Naive thymus-derived CD8-positive, alpha-beta T cell (primary cell): ENCODE results near the gene LRMDA. TPM values are rescaled to one million over a fixed set of nuclear protein-coding genes. Genes with fewer than 3 reads are reported as not detected.

Experiments used
- ATAC-seq, 2 donors: fragments of 150-1000 bp; cut with Tn5 transposase in 1 of 2; sonication (Bioruptor Pico), chemical (Tn5 transposase) in 1 of 2; 1 replicate in 1 of 2; 2 replicates in 1 of 2; pipeline ENCODE4 v1.10.0; 2021; ENCODE audit warnings: mild to moderate bottlenecking in 2 of 2, moderate library complexity in 2 of 2
- POLR2A ChIA-PET: fragments of 350-600 bp; sonication (Branson Sonifier 250); formaldehyde crosslinking; loops from one replicate; lab custom pipeline; 2021; ENCODE audit warnings: antibody characterized with exemption; lab: Charles Lee
- DNase-seq, 10 donors: peaks; one replicate each; pipeline versions ENCODE4 v3.0.0 to v3.0.0-alpha.2; 2020 to 2022
- H3K27ac Mint-ChIP-seq, 10 donors: one replicate each; pipeline ENCODE4 v1.8.0; 2020 to 2022; ENCODE audit warnings: mild to moderate bottlenecking in 10 of 10, mixed read lengths in 10 of 10, moderate library complexity in 4 of 10, inconsistent platforms in 1 of 10
- H3K27me3 Mint-ChIP-seq, 5 donors: one replicate each; pipeline ENCODE4 v1.8.0; 2021 to 2022; ENCODE audit warnings: mixed read lengths in 5 of 5
- H3K36me3 Mint-ChIP-seq, 3 donors: one replicate each; pipeline ENCODE4 v1.8.0; 2020 to 2022; ENCODE audit warnings: mixed read lengths in 3 of 3, mild to moderate bottlenecking in 2 of 3, inconsistent platforms in 1 of 3
- H3K4me1 Mint-ChIP-seq, 4 donors: one replicate each; pipeline ENCODE4 v1.8.0; 2021 to 2022; ENCODE audit warnings: mixed read lengths in 4 of 4
- H3K4me3 Mint-ChIP-seq, 10 donors: one replicate each; pipeline ENCODE4 v1.8.0; 2020 to 2022; ENCODE audit warnings: mild to moderate bottlenecking in 10 of 10, mixed read lengths in 10 of 10, moderate library complexity in 6 of 10, inconsistent platforms in 1 of 10
- H3K9me3 Mint-ChIP-seq, 9 donors: one replicate each; pipeline ENCODE4 v1.8.0; 2020 to 2022; ENCODE audit warnings: mixed read lengths in 9 of 9, mild to moderate bottlenecking in 3 of 9, inconsistent platforms in 1 of 9, moderate library complexity in 1 of 9
- polyA plus RNA-seq, 3 donors: library from polyadenylated mRNA; unstranded; fragments of 300-500 nt; fragmentation: Illumina TruSeq; gene quantifications; one replicate each; pipeline ENCODE4 v1.2.3, GENCODE V29; 2021
- total RNA-seq, 8 experiments: library from RNA in 2 of 8; stranded (reverse) in 2 of 8; gene quantifications; one replicate each; pipeline ENCODE4 v1.2.3 and lab custom pipeline; 2021 to 2026

The LRMDA gene
- total and polyA plus RNA-seq, 5 experiments from 2014 or later, result not detected

GRCh38 chr10:75902816-75903215, 471.4 kb downstream of the LRMDA start:
- Mint-ChIP-seq H3K9me3 (no peaks in the 10 kb centered on the region), H3K27me3 (peaks cover 5 to 23% (median 11%) of the 10 kb centered on the region in 5 donors), H3K4me1 (peaks cover 0 to 4% (median 0%) of the 10 kb centered on the region in 4 donors), H3K4me3 (no peak overlapping the region), H3K27ac (no peak overlapping the region), H3K36me3 (no peaks in the 10 kb centered on the region)
- POLR2A ChIA-PET, result no interaction called here
- DNase-seq (no peak), ATAC-seq (no peak)

GRCh38 chr10:75904499-75905283, 473.3 kb downstream of the LRMDA start:
- no peak overlapping the region for H3K4me3 Mint-ChIP-seq

GRCh38 chr10:75905490-75905889, 474.1 kb downstream of the LRMDA start:
- H3K36me3 Mint-ChIP-seq, result no peaks in the 10 kb centered on the region
- H3K4me1 Mint-ChIP-seq, result peaks cover 0 to 4% (median 0%) of the 10 kb centered on the region in 4 donors
- POLR2A ChIA-PET, result no interaction called here
- peaks cover 5 to 29% (median 11%) of the 10 kb centered on the region in 5 donors for H3K27me3 Mint-ChIP-seq
- DNase-seq, result no peak
- H3K9me3 Mint-ChIP-seq, result no peaks in the 10 kb centered on the region
- H3K27ac Mint-ChIP-seq, result no peak overlapping the region
- no peak overlapping the region for H3K4me3 Mint-ChIP-seq
- ATAC-seq, result no peak

More at GRCh38 chr10:75904499-75905283, 473.3 kb downstream of the LRMDA start:
- Mint-ChIP-seq H3K4me1 (peaks cover 0 to 4% (median 0%) of the 10 kb centered on the region in 4 donors), H3K27me3 (peaks cover 5 to 29% (median 11%) of the 10 kb centered on the region in 5 donors), H3K9me3 (no peaks in the 10 kb centered on the region), H3K27ac (no peak overlapping the region), H3K36me3 (no peaks in the 10 kb centered on the region)
- ATAC-seq, result no peak
- DNase-seq, result no peak
- POLR2A ChIA-PET, result no interaction called here

- POLR2A ChIA-PET, result no interaction called here
- ATAC-seq (no peak), DNase-seq (no peak)
- Mint-ChIP-seq H3K9me3 (no peaks in the 10 kb centered on the region), H3K27ac (no peak overlapping the region), H3K4me1 (no peaks in the 10 kb centered on the region), H3K27me3 (peaks cover 0 to 21% (median 3%) of the 10 kb centered on the region in 5 donors), H3K4me3 (no peak overlapping the region), H3K36me3 (no peaks in the 10 kb centered on the region)
Observed at GRCh38 chr10:75910032-75910431, 478.6 kb downstream of the LRMDA start.

- Mint-ChIP-seq H3K4me3 (no peak overlapping the region), H3K4me1 (no peaks in the 10 kb centered on the region), H3K27ac (no peak overlapping the region), H3K36me3 (no peaks in the 10 kb centered on the region), H3K9me3 (no peaks in the 10 kb centered on the region), H3K27me3 (peaks cover 0 to 18% (median 2%) of the 10 kb centered on the region in 5 donors)
- no peak for ATAC-seq
- POLR2A ChIA-PET, result no interaction called here
- DNase-seq, result no peak
Observed at GRCh38 chr10:75911426-75911825, 480.0 kb downstream of the LRMDA start.

GRCh38 chr10:75916906-75917305, 485.5 kb downstream of the LRMDA start:
- no peak overlapping the region for H3K4me3 Mint-ChIP-seq
- H3K4me1 Mint-ChIP-seq, result no peaks in the 10 kb centered on the region
- H3K9me3 Mint-ChIP-seq, result no peaks in the 10 kb centered on the region
- H3K27ac Mint-ChIP-seq, result no peak overlapping the region
- H3K27me3 Mint-ChIP-seq, result peaks cover 0 to 11% (median 0%) of the 10 kb centered on the region in 5 donors
- H3K36me3 Mint-ChIP-seq, result no peaks in the 10 kb centered on the region
- DNase-seq (no peak), ATAC-seq (no peak)
- POLR2A ChIA-PET, result no interaction called here

GRCh38 chr10:75919913-75920312, 488.5 kb downstream of the LRMDA start:
- no peaks in the 10 kb centered on the region for H3K36me3 Mint-ChIP-seq
- no peak for DNase-seq
- H3K27me3 Mint-ChIP-seq, result peaks cover 0 to 18% (median 5%) of the 10 kb centered on the region in 5 donors
- POLR2A ChIA-PET, result no interaction called here
- peaks cover 0 to 4% (median 0%) of the 10 kb centered on the region in 4 donors for H3K4me1 Mint-ChIP-seq
- H3K4me3 Mint-ChIP-seq, result no peak overlapping the region
- H3K9me3 Mint-ChIP-seq, result peaks cover 0 to 8% (median 0%) of the 10 kb centered on the region in 9 donors
- H3K27ac Mint-ChIP-seq, result no peak overlapping the region
- ATAC-seq, result no peak

GRCh38 chr10:75922435-75922834, 491.0 kb downstream of the LRMDA start:
- Mint-ChIP-seq H3K27me3 (peaks cover 0 to 18% (median 11%) of the 10 kb centered on the region in 5 donors), H3K36me3 (no peaks in the 10 kb centered on the region), H3K27ac (no peak overlapping the region), H3K4me1 (peaks cover 0 to 4% (median 0%) of the 10 kb centered on the region in 4 donors), H3K9me3 (peaks cover 0 to 8% (median 0%) of the 10 kb centered on the region in 9 donors), H3K4me3 (no peak overlapping the region)
- DNase-seq, result no peak
- ATAC-seq, result no peak
- POLR2A ChIA-PET, result no interaction called here

GRCh38 chr10:75924309-75924902, 493.0 kb downstream of the LRMDA start:
- Mint-ChIP-seq H3K4me1 (peaks cover 0 to 4% (median 0%) of the 10 kb centered on the region in 4 donors), H3K27ac (no peak overlapping the region), H3K36me3 (no peaks in the 10 kb centered on the region), H3K4me3 (no peak overlapping the region), H3K27me3 (peaks cover 0 to 24% (median 11%) of the 10 kb centered on the region in 5 donors), H3K9me3 (peaks cover 0 to 8% (median 0%) of the 10 kb centered on the region in 9 donors)
- no peak for ATAC-seq
- DNase-seq, result no peak
- POLR2A ChIA-PET, result no interaction called here

GRCh38 chr10:75925999-75926398, 494.6 kb downstream of the LRMDA start:
- Mint-ChIP-seq H3K4me1 (peaks cover 0 to 4% (median 0%) of the 10 kb centered on the region in 4 donors), H3K9me3 (peaks cover 0 to 8% (median 0%) of the 10 kb centered on the region in 9 donors), H3K4me3 (no peak overlapping the region), H3K27me3 (peaks cover 0 to 21% (median 11%) of the 10 kb centered on the region in 5 donors), H3K27ac (no peak overlapping the region), H3K36me3 (no peaks in the 10 kb centered on the region)
- POLR2A ChIA-PET, result no interaction called here
- no peak for DNase-seq
- ATAC-seq, result no peak

- DNase-seq (no peak), ATAC-seq (no peak)
- POLR2A ChIA-PET, result no interaction called here
- H3K4me1 Mint-ChIP-seq, result peaks cover 0 to 4% (median 0%) of the 10 kb centered on the region in 4 donors
- H3K9me3 Mint-ChIP-seq, result peaks cover 0 to 8% (median 0%) of the 10 kb centered on the region in 9 donors
- H3K27me3 Mint-ChIP-seq, result peaks cover 0 to 21% (median 11%) of the 10 kb centered on the region in 5 donors
- no peak overlapping the region for H3K27ac Mint-ChIP-seq
- H3K36me3 Mint-ChIP-seq, result no peaks in the 10 kb centered on the region
- no peak overlapping the region for H3K4me3 Mint-ChIP-seq
Observed at GRCh38 chr10:75926763-75927162, 495.3 kb downstream of the LRMDA start.

GRCh38 chr10:75928231-75928630, 496.8 kb downstream of the LRMDA start:
- POLR2A ChIA-PET, result no interaction called here
- peaks cover 0 to 19% (median 11%) of the 10 kb centered on the region in 5 donors for H3K27me3 Mint-ChIP-seq
- H3K4me3 Mint-ChIP-seq, result no peak overlapping the region
- H3K9me3 Mint-ChIP-seq, result peaks cover 0 to 2% (median 0%) of the 10 kb centered on the region in 9 donors
- H3K36me3 Mint-ChIP-seq, result no peaks in the 10 kb centered on the region
- ATAC-seq (no peak), DNase-seq (no peak)
- peaks cover 0 to 4% (median 0%) of the 10 kb centered on the region in 4 donors for H3K4me1 Mint-ChIP-seq
- H3K27ac Mint-ChIP-seq, result no peak overlapping the region

GRCh38 chr10:75929630-75930161, 498.3 kb downstream of the LRMDA start:
- Mint-ChIP-seq H3K27me3 (peaks cover 1 to 18% (median 9%) of the 10 kb centered on the region in 5 donors), H3K4me1 (no peaks in the 10 kb centered on the region), H3K9me3 (no peaks in the 10 kb centered on the region), H3K27ac (no peak overlapping the region), H3K36me3 (no peaks in the 10 kb centered on the region), H3K4me3 (no peak overlapping the region)
- ATAC-seq, result no peak
- DNase-seq, result no peak
- POLR2A ChIA-PET, result no interaction called here
